ENCODE results near the gene RIN3. TPM values are rescaled to one million over a fixed set of nuclear protein-coding genes. Genes with fewer than 3 reads are reported as not detected.

RIN3 gene
- total RNA-seq, 2 donors from 2014 or later = 47.4 to 54.2 TPM

GRCh38 chr14:92516966-92517506 lies 3.5 kb downstream of the RIN3 start:
- no peak for ATAC-seq (ENCODE audit: insufficient number of reproducible peaks, low FRiP score, low read depth)
- DNase-seq (ENCODE audit: low spot score) = no peak
- TF ChIP-seq CTCF (IDR thresholded peaks at IDR 0.05) = no peak
- Histone ChIP-seq H3K4me3 (no peak overlapping the region), H3K36me3 (no peaks in the 10 kb centered on the region), H3K27me3 (replicated peaks; ENCODE audit: insufficient read depth) (no peaks in the 10 kb centered on the region), H3K27ac (no peak overlapping the region), H3K4me1 (ENCODE audit: control insufficient read depth in 1 of 2, low read depth in 2 of 2) (peaks cover 9 to 70% of the 10 kb centered on the region in 2 donors), H3K9me3 (no peaks in the 10 kb centered on the region)

GRCh38 chr14:92517761-92518160 lies 4.2 kb downstream of the RIN3 start:
- Histone ChIP-seq H3K27ac (no peak overlapping the region), H3K36me3 (no peaks in the 10 kb centered on the region), H3K27me3 (replicated peaks; ENCODE audit: insufficient read depth) (no peaks in the 10 kb centered on the region), H3K4me3 (no peak overlapping the region), H3K4me1 (ENCODE audit: control insufficient read depth in 1 of 2, low read depth in 2 of 2) (peaks cover 9 to 64% of the 10 kb centered on the region in 2 donors), H3K9me3 (no peaks in the 10 kb centered on the region)
- no peak for ATAC-seq (ENCODE audit: insufficient number of reproducible peaks, low FRiP score, low read depth)
- TF ChIP-seq CTCF (IDR thresholded peaks at IDR 0.05) = no peak
- DNase-seq (ENCODE audit: low spot score) = no peak

GRCh38 chr14:92519246-92520101 lies 5.9 kb downstream of the RIN3 start:
- Histone ChIP-seq H3K27ac (no peak overlapping the region), H3K4me3 (no peak overlapping the region), H3K4me1 (ENCODE audit: control insufficient read depth in 1 of 2, low read depth in 2 of 2) (peaks cover 9 to 64% of the 10 kb centered on the region in 2 donors), H3K36me3 (no peaks in the 10 kb centered on the region), H3K9me3 (no peaks in the 10 kb centered on the region), H3K27me3 (replicated peaks; ENCODE audit: insufficient read depth) (no peaks in the 10 kb centered on the region)
- ATAC-seq (ENCODE audit: insufficient number of reproducible peaks, low FRiP score, low read depth) = no peak
- no peak for TF ChIP-seq CTCF (IDR thresholded peaks at IDR 0.05)
- DNase-seq (ENCODE audit: low spot score) = no peak

GRCh38 chr14:92520102-92521057 lies 6.8 kb downstream of the RIN3 start:
- Histone ChIP-seq H3K4me3 (no peak overlapping the region), H3K36me3 (no peaks in the 10 kb centered on the region), H3K4me1 (ENCODE audit: control insufficient read depth in 1 of 2, low read depth in 2 of 2) (peaks cover 10 to 64% of the 10 kb centered on the region in 2 donors), H3K9me3 (no peaks in the 10 kb centered on the region), H3K27me3 (replicated peaks; ENCODE audit: insufficient read depth) (no peaks in the 10 kb centered on the region), H3K27ac (no peak overlapping the region)
- ATAC-seq (ENCODE audit: insufficient number of reproducible peaks, low FRiP score, low read depth) = no peak
- no peak for DNase-seq (ENCODE audit: low spot score)
- TF ChIP-seq CTCF (IDR thresholded peaks at IDR 0.05) = no peak

- no peak for DNase-seq (ENCODE audit: low spot score)
- ATAC-seq (ENCODE audit: insufficient number of reproducible peaks, low FRiP score, low read depth) = no peak
- TF ChIP-seq CTCF (IDR thresholded peaks at IDR 0.05) = no peak
- no peaks in the 10 kb centered on the region for H3K9me3 ChIP-seq
- H3K27ac ChIP-seq = no peak overlapping the region
- no peak overlapping the region for H3K4me3 ChIP-seq
- no peaks in the 10 kb centered on the region for H3K36me3 ChIP-seq
- H3K27me3 ChIP-seq (replicated peaks; ENCODE audit: insufficient read depth) = no peaks in the 10 kb centered on the region
- peaks cover 9 to 63% of the 10 kb centered on the region in 2 donors for H3K4me1 ChIP-seq (ENCODE audit: control insufficient read depth in 1 of 2, low read depth in 2 of 2)
These were observed 7.5 kb downstream of the RIN3 start for GRCh38 chr14:92521058-92521415.

All from thoracic aorta (tissue), 2 donors.